ENCODE results near the gene RACK1. TPM values are rescaled to one million over a fixed set of nuclear protein-coding genes. Genes with fewer than 3 reads are reported as not detected.

RACK1 gene
- total and polyA plus RNA-seq, 2 of the 13 experiments (the other 11 are each of a cell fraction or from before 2014, with no cell fraction given) = 2,514 to 6,141 TPM

DNA sequence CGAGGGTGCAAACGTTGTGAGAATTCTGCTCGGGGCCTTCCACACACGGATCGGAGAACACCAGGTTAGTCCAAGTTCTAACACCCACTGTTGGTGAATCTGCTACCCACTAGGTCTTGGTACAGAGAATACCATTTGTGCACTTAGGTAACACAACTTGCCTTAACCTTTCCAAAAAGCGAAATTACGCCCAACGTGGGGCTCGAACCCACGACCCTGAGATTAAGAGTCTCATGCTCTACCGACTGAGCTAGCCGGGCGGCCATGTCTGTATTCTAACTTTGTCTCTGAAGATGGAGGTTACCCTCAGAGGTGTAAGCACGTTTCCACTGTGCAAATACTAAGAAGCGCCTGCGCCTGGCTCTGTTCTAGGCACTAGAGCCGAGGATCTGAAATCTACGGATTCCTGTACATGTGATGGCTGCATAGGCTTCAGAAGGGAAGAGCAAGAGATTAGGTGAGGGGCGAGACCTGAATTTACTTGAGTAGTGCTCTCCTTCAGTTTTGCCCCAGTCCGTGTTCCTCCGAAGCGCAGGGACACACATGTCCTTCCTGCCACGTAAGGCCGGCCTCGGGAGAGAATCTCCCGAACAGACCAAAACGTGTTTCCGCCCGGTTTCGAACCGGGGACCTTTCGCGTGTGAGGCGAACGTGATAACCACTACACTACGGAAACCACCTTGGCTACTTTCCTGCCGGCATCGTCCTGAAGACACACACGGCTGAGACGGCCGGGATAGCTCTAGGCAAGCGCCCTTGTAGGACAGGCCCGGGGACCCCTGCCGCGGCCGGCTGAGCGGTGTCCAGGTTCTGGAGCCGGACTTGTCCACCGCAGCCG is 21.7 kb downstream of the RACK1 start (continued):
- TF ChIP-seq, protein P1, sequence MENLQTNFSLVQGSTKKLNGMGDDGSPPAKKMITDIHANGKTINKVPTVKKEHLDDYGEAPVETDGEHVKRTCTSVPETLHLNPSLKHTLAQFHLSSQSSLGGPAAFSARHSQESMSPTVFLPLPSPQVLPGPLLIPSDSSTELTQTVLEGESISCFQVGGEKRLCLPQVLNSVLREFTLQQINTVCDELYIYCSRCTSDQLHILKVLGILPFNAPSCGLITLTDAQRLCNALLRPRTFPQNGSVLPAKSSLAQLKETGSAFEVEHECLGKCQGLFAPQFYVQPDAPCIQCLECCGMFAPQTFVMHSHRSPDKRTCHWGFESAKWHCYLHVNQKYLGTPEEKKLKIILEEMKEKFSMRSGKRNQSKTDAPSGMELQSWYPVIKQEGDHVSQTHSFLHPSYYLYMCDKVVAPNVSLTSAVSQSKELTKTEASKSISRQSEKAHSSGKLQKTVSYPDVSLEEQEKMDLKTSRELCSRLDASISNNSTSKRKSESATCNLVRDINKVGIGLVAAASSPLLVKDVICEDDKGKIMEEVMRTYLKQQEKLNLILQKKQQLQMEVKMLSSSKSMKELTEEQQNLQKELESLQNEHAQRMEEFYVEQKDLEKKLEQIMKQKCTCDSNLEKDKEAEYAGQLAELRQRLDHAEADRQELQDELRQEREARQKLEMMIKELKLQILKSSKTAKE (CRISPR knock-in tag; IDR thresholded peaks at IDR 0.05; ENCODE audit: borderline replicate concordance) = no peak
- TF ChIP-seq ZNF570 (CRISPR knock-in tag; IDR thresholded peaks at IDR 0.05; ENCODE audit: borderline replicate concordance) = no peak
- TF ChIP-seq ZNF674 (CRISPR knock-in tag; IDR thresholded peaks at IDR 0.05; ENCODE audit: low read depth) = no peak
- TF ChIP-seq TCF7L2 (IDR thresholded peaks at IDR 0.05; ENCODE audit: low read depth, low read length) = no peak
- TF ChIP-seq AGO2 (optimal IDR thresholded peaks at IDR 0.05; ENCODE audit: low read depth, low read length) = no peak
- peak; percentile 73 for TF ChIP-seq ZNF644 (CRISPR knock-in tag; IDR thresholded peaks at IDR 0.05; ENCODE audit: low read depth)
- TF ChIP-seq, protein P2, sequence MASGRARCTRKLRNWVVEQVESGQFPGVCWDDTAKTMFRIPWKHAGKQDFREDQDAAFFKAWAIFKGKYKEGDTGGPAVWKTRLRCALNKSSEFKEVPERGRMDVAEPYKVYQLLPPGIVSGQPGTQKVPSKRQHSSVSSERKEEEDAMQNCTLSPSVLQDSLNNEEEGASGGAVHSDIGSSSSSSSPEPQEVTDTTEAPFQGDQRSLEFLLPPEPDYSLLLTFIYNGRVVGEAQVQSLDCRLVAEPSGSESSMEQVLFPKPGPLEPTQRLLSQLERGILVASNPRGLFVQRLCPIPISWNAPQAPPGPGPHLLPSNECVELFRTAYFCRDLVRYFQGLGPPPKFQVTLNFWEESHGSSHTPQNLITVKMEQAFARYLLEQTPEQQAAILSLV (CRISPR knock-in tag; IDR thresholded peaks at IDR 0.05; ENCODE audit: borderline replicate concordance) = peak; percentile 74; the same call in 1 of the 2 replicates
- no peak for TF ChIP-seq RAD21 (CRISPR knock-in tag; IDR thresholded peaks at IDR 0.05)
- 0 out of 2 replicates have a peak, but pooled peaks have one; percentile 50 for TF ChIP-seq ZNF572 (CRISPR knock-in tag; IDR thresholded peaks at IDR 0.05)
- TF ChIP-seq ZNF260 (CRISPR knock-in tag; IDR thresholded peaks at IDR 0.05; ENCODE audit: borderline replicate concordance, low read depth) = 0 out of 2 replicates have a peak, but pooled peaks have one; percentile 71
- TF ChIP-seq NFKBIZ (CRISPR knock-in tag; IDR thresholded peaks at IDR 0.05) = peak; percentile 53; the same call in 1 of the 2 replicates
- peak; percentile 76; the same call in 1 of the 2 replicates for TF ChIP-seq ZNF850 (CRISPR knock-in tag; conservative IDR thresholded peaks at IDR 0.05)
- peak; percentile 56 for TF ChIP-seq MEIS2 (CRISPR knock-in tag; IDR thresholded peaks at IDR 0.05)
- TF ChIP-seq JUNB (CRISPR knock-in tag; IDR thresholded peaks at IDR 0.05; ENCODE audit: borderline replicate concordance) = no peak; the same call in 1 of the 2 replicates
- TF ChIP-seq MYNN (CRISPR knock-in tag; IDR thresholded peaks at IDR 0.05; ENCODE audit: low read depth) = peak; percentile 53; the same call in 1 of the 2 replicates
- TF ChIP-seq ZUFSP (CRISPR knock-in tag; IDR thresholded peaks at IDR 0.05; ENCODE audit: borderline replicate concordance) = no peak
- peak; percentile 24 for TF ChIP-seq PRPF4 (IDR thresholded peaks at IDR 0.05; ENCODE audit: low read depth, low read length, poor library complexity, severe bottlenecking)
- peak; percentile 72 for TF ChIP-seq ZNF264 (CRISPR knock-in tag; IDR thresholded peaks at IDR 0.05)
- TF ChIP-seq GATAD2A (CRISPR knock-in tag; IDR thresholded peaks at IDR 0.05) = peak; percentile 80
- no peak for TF ChIP-seq ZNF10 (CRISPR knock-in tag; IDR thresholded peaks at IDR 0.05; ENCODE audit: borderline replicate concordance, low read depth)
- peak; percentile 64 for TF ChIP-seq BCL3 (CRISPR knock-in tag; IDR thresholded peaks at IDR 0.05)
- TF ChIP-seq BRD4 (CRISPR knock-in tag; IDR thresholded peaks at IDR 0.05) = peak; percentile 64; the same call in 1 of the 2 replicates
- TF ChIP-seq ZMYM4 (CRISPR knock-in tag; IDR thresholded peaks at IDR 0.05) = peak; percentile 72
- TF ChIP-seq SAP130 (CRISPR knock-in tag; IDR thresholded peaks at IDR 0.05; ENCODE audit: low read depth) = peak; percentile 62

Measured in HepG2 (cell line).